NOMO-1 (cell line): ENCODE results near the gene SP140.
"Not testable (repeated sequence)": the region's sequence is repeated elsewhere in the genome, so short reads cannot be mapped to it uniquely, and the experiment has no call there.

Experiments
- DNase-seq, 2 experiments: peaks; one replicate each; lab custom pipeline; 2025; ENCODE audit not compliant: unreplicated experiment in 2 of 2; lab: John Stamatoyannopoulos, UW

SP140 gene

DNA sequence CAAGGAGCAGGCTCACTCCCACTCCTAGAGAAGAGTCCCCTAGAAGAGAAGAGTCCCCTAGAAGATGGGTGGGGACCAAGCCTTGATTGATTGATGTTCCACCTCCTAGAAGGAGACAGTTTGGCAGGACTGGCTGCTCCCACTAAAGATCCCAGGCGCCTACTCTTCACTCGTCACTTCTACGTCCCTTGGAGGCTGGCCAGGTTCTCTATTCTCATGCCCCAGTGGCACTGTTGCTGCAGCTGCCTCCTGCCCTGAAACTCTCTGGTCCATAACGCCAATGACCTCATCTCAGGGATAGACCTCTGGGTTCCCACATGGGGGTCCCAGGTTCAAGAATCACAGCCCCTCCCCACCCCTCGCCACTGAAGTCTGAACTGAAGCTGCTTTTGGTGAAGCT lies 99.0 kb downstream of the SP140 start:
- DNase-seq = no peak

DNA sequence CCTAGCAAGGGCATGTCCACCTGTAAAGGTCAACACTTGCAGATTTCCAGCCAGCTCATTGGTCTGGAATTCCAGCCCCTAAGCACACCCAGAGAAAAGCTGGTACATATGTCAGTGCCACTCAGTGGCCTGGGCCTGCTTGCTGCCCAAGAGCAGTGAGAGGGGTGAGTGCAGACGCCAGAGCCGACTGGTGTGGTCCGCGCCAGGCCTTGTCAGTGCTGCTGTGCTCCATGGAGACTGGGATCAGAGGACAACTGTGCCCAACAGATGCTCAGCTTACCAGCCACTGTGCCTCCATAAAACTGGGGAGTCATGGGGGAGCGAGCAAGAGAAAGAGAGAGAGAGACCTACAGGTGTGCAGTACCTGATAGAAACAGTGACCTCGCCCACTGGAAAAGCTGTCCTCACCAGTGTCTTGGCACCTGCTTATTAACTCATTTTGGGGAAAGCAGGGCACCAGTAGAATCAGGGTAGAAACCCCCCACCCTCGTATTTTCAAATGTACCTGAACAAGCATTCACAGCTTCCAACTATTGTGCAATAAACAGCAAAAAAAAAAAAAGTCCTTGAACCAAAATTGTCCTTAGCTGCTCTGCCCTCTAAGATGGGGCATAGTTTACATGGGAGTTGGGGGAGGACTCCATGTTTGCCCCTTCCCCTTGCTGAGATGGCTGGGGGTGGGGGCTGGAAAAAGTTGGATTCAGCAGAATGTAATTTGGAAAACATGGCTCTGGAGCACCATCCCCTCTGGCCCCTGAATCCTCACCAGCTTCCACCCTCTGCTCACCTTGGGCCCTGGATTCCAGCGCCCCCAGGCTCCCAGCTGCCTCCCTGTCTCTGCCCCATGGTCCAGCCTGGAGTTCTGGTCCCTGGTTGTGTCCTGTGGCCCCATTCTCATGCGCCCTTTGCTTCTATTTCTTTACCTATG lies 100.0 kb downstream of the SP140 start:
- no peak for DNase-seq

DNA sequence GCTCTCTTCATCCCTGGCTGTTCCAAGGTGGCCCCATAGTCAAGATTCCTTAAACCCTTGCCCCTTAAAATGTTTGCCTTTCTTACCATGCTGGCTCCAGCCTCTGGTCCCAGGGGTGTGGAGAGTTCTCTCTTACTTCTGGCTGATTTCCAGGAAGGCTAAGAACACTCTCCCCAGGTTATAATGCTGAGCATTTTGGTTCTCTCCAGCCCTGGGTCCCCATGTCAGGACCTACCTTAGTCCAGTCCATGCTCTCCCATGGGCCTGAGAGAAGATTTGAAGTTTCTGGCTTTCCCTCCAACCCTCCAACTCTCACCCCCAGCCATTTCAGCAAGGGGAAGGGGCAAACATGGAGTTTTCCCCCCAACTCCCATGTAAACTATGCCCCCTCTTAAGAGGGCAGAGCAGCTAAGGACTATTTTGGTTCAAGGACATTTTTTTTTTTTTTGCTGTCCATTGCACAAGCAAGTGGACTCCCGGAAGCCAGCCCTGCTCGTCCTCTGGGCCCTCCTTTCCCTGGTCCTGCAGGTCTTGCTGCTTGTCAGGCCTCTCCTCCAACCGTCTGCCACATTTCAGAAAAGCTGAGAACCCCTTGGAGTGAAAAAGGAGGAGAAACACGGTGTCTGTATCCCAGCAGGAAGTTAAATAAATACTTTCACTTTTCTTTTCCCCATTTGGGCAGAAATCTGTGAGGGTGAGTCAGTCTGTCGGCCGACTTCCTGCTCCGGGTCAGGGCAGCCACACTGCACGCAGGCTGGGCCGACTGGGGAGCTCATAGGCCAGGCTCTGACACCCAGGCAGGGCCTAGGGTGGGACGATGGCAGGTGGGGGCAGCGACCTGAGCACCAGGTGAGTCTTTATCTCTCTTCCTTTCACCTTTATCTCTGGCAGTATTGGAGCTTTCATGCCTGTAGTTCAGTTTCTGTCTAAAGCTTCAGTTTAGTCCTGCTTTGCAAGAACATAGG lies 101.2 kb downstream of the SP140 start, which contains the start of gene SP140L:
Gene SP140L, plus strand, starts transcription at position 741 of the 965 bp plus-strand sequence. Its CDS starts 77 bp downstream, at position 818.
- peak; percentile 86 to 89 for DNase-seq

GRCh38 chr2:230327418-230328154 lies 102.0 kb downstream of the SP140 start:
- peak; percentile 25 to 69 for DNase-seq

DNA sequence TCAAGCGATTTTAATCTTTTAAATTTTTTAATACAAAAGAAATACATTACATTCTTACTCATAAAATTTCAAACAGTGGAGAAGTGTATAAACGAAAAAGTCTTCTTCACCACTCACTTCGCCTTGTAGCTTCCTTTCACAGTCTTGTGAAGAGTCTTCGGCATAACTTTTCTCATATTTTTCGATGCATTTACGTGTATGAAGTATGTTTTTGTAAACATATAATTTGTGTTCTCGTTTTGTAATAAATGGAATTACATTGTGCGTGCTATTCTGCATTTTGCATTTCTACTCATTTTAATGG lies 102.6 kb downstream of the SP140 start:
- DNase-seq = no peak

DNA sequence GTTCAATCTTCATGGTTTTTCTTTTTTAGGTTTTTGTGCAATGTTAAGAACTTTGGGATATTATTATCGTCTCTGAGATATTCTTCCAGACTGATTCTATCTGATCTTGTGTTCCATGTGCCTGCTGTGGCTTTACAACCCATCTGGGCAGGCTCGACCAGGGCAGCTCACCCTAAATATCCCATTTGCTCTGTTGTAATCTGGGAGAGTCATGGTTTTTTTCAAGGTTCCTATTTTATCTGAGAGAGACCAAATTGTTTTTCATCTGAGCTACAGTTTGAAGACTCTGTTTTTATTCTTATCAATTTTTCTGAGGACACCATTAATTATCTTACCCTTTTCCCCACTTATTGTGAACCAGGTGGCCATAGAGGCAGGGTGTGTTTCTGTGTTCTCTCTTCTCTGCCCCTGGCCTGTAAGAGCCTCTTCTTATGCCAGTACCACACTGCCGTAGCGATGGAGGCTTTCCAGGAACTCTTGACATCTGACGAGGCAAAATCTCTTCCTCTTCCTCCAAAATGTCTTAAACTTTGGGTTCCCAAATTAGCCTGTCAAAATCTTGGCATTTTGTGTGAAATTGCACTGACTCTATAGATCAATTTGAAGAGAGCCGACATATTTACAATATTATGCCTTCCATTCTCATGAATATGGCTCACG lies 104.5 kb downstream of the SP140 start:
- DNase-seq = no peak

- no peak for DNase-seq
These were observed 105.2 kb downstream of the SP140 start for GRCh38 chr2:230330725-230331124.

- DNase-seq = no peak
These were observed 109.9 kb downstream of the SP140 start for GRCh38 chr2:230335461-230335863.

DNA sequence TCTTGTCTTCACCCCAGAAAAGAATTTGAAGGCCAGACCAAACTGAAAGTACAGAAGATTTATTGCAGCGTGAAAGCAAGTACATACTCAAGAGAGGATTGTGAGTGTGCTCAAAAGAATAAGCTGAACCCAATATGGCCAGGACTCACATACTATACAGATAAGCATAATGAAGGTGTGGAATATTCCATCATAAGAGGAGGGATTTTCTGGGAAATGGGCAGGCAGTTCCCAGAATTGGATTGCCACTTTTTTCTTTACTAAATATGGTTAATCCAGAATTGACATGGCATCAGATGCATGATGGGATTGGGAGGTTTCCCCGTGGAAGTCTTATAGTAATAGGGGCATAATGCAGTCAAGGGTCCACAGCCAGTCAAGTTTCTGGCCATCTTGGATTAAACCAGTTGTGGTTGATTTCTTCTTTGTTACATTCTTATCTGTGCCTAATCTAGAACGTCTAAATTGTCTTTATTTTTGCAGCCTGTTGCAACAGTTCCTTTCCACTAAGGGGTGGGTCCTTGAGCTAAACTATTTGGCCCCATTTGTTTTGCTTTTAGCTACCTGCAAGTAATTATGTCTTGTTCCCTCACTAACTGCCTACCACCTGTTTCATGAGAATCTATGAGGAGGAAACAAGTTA lies 110.4 kb downstream of the SP140 start:
- DNase-seq = no peak

GRCh38 chr2:230341936-230342528 lies 116.5 kb downstream of the SP140 start:
- DNase-seq = not testable (repeated sequence)

- DNase-seq = not testable (repeated sequence)
These were observed 117.6 kb downstream of the SP140 start for GRCh38 chr2:230343041-230343624.

- no peak for DNase-seq
These were observed 118.2 kb downstream of the SP140 start for GRCh38 chr2:230343747-230344146.

- no peak for DNase-seq
These were observed 120.9 kb downstream of the SP140 start for GRCh38 chr2:230346465-230346864.

GRCh38 chr2:230346921-230347533 lies 121.5 kb downstream of the SP140 start:
- no peak for DNase-seq

DNA sequence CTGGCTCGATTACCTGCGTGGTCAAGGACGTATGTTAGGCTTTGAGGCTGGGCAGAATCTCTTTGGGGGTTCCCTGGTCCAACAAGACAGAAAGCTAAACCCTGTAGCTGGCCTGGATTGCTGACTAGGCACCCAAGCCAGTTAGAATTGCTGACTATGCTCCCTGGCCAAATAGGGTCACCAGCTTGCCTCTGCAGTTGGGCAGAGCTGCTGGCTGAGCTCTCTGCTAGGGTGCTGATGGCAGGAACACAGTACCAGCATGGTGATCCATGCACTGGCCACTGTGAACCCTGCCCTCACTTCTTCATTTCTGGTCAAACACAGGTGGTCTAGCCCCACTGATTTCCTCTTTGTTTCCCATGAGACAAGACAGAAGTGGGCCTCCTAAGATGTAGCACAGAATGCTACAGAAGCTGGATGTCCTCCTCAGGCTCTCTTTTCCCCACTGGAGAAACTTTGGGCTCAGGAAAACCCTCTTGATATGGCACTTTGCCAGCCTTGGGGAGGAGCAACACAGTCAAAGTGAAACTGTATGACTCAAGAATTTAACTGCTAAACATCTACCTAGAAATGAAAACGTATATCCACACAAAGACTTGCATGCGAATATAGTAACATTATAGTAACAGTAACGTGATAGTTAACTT lies 122.2 kb downstream of the SP140 start:
- DNase-seq = no peak

- no peak for DNase-seq
These were observed 123.3 kb downstream of the SP140 start for GRCh38 chr2:230348787-230349186.

GRCh38 chr2:230356084-230356483 lies 130.5 kb downstream of the SP140 start:
- DNase-seq = no peak

GRCh38 chr2:230358305-230358704 lies 132.8 kb downstream of the SP140 start:
- no peak for DNase-seq
